Non-pigmented ciliary epithelial cell (primary cell): ENCODE data around the gene KIF23.
A peak's percentile ranks its signal among the peaks of the same experiment; 100 is the strongest.
"Not testable (repeated sequence)": the region's sequence is repeated elsewhere in the genome, so short reads cannot be mapped to it uniquely, and the experiment has no call there.

ENCODE experiments used
- DNase-seq: peaks from one replicate; pipeline ENCODE4 v3.0.0-alpha.2; 2010; ENCODE audit warnings: low read depth

KIF23 gene

DNA sequence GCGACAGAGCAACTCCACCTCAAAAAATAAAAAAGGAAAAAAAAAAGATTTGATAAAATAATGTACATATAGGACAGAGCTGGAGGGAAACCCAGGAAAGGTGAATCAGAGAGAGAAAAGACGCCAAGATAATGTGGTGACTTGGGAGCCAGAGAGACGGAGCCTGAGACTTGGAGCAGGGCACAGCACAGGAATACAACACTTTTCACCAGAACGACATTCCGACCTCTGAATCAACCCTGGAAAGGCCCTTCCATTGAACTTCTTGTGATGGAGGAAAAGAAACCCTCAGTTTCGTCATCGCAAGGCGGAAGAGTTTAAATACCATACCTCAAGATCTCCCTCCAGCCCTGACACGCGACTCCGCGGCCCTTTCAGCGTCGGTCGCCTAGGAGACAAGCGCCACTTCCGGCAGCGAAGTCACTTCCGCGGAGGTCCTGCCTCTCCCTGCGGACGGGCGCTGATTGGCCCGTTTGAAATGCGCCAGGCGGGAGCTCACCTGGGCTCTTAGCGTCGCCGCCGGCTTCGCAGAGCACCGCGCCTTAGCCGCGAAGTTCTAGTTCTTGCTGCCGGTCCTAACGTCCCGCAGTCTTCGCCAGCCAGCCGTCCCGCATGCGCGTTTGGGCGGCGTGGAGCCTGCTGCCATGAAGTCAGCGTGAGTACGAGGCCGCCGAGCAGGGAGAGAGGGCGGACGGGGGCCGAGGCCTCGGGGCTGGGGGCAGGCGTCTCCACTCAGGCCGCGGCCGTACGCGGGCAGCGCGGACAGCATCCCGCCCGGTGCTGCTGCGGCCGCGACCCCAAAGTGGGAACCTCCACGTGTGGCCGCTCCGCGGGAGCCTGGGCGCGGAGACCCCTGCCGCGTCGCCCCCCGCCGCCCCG, at the start of gene KIF23:
KIF23 (plus strand) TSS at position 528 of the 879 bp plus-strand sequence; CDS start at position 645, 117 bp downstream.
- no peak for DNase-seq

DNA sequence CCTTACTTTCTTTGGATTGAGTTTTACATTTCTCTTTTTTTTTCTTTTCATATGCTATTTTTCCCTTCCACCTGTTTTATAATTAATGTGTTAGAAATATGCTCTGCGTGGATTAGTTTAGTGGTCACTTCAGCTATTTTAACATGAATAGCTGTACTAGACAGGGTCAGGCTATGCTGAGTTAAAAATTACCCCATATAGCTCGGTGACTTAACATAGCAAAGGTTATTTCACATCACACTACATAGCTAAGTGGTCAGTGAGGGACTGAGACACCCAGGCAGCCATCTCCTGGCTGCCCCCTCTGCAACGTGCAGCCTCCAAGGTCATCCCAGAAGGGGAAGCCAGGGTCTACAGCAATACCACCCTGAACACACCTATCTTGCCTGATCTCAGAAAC, 46.9 kb upstream of the KIF23 start:
- DNase-seq, result no peak

- no peak for DNase-seq
These were observed 44.5 kb upstream of the KIF23 start for GRCh38 chr15:69369631-69370030.

GRCh38 chr15:69373406-69373805, 40.7 kb upstream of the KIF23 start:
- DNase-seq, result no peak

DNA sequence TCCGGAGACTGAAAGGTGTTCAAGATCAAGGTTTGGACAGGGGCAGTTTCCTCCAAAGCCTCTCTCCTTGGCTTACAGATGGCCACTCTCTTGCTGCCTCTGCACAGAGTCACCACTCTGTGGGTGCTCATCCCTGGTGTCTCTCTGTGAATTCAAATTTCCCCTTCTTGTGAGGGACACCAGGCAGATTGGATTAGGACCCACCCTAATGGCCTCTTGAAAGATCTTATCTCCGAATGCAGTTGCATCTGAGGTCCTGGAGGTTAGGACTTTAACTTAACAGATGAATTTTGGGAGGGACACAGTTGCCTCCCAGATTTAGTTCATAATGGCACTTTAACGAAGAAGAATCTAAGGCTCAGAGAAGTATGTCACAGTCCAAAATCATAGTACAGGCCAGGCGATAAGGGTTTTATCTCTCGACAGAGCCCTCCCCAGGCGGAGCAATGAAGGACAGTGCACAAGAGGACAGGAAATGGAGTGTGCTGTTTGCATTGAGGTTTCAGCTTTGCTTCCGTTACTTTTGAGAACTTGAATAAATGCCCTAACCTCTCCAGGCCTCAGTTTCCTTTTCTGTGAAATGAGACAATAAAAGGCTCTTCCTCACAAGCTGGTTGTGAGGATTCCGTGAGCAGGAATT, 38.9 kb upstream of the KIF23 start:
- no peak for DNase-seq

DNA sequence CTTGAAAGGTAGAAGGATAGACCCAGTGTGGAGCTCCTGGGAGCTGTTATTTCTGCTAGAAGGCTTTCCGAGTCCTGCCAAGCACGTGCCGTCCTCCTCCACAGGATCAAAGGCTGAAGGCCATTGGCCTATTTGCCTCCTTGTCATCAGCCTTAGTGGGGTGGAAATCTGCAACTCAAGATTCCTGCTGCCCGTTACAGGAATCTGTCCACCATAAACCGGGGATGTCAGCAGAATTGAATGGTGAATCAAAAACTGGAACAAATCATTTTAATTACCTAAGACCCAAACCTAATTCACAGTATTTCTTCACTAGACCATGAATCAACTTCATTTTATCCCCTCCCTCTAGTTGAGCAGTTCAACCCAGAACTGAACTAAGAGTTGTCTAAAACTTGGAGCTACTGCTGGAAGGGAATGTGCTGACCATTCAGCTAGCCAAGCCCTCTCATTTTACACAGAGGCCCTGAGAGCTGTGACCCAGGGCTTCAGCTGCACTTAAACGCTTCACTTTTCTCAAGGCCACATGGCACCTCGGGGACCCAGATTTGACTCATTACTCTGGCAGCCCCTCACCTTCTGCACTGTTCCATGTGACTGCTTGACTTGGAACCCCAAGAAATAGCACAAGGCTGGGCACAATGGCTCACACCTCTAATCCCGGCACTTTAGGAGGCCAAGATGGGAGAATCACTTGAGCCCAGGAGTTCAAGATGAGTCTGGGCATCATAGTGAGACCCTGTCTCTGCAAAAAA, 36.8 kb upstream of the KIF23 start:
- no peak for DNase-seq

DNA sequence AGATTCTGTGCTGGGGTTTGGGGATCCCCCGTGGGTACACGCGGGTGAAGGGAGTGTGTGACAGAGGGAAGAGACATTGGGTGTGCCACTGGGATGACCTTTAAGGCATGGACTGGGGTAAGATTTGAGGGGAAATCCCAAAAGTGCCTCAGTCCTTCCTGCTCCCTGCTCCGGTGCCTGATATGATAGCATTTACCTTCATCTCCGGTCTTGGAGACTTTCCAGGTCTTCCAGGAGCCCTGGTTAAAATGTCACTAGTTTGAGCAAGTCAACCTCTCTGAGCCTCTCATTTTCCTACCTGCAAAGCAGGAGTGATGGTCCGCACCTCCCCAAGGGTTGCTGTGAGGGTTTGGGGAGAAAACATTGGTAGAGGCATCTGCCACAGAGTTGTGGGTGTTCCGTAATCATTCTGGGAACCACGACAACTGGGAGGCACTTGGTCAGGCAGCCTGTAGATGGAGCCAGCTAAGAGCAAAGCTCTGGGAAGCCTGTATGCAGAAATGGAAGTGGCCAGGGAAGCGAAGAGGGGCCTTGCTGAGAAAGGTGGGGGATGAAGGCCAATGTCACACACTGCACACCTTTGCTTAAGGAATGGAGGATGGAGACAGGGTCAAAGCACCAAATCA, 33.9 kb upstream of the KIF23 start:
- no peak for DNase-seq

- no peak for DNase-seq
These were observed 33.4 kb upstream of the KIF23 start for GRCh38 chr15:69380726-69381105.

- not testable (repeated sequence) for DNase-seq
These were observed 32.0 kb upstream of the KIF23 start for GRCh38 chr15:69382176-69382575.

GRCh38 chr15:69384066-69384465, 30.1 kb upstream of the KIF23 start:
- not testable (repeated sequence) for DNase-seq

GRCh38 chr15:69384626-69385598, 29.2 kb upstream of the KIF23 start:
- DNase-seq, result no peak

- DNase-seq, result no peak
These were observed 28.3 kb upstream of the KIF23 start for GRCh38 chr15:69385831-69386230.

- DNase-seq, result no peak
These were observed 27.9 kb upstream of the KIF23 start for GRCh38 chr15:69386284-69386683.

GRCh38 chr15:69388260-69388705, 25.9 kb upstream of the KIF23 start:
- no peak for DNase-seq

DNA sequence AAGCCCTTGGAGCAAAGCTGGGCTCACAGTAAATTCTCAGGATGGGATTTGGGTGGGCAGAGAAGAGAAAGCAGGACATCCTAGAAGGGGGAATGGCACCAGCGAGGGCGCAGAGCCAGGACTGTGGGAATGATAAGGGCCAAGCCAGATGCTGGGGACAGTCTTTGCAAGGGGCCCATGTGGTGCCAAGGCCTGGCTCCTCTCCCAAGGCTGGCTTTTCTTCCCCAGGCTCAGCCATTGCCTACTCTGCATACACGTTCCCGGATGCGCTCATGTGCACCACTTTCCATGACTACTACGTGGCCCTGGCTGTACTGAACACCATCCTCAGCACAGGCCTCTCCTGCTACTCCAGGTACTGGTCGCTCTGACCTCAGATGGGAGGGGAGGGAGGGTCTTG, 24.7 kb upstream of the KIF23 start:
- no peak for DNase-seq

GRCh38 chr15:69390575-69390974, 23.6 kb upstream of the KIF23 start:
- DNase-seq, result peak; percentile 24

- no peak for DNase-seq
These were observed 22.9 kb upstream of the KIF23 start for GRCh38 chr15:69391046-69391757.

DNA sequence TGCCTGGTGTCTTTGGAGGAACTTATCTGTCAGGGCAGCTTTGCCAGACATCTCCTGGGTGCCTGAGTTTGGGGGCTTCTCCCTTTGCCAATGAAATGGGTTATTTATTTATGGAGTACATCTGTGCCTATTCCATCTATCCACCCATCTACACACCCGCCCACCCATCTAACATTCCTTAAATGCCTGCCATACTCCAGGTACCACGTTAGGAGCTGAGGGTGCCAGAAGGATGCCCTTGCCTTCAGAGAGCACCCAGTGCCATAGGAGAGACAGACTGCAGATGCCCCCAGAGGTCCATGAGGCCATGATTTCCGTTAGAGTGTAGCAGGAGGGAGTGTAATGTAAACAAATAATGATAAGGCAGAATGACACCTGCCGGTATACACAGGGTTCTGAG, 21.8 kb upstream of the KIF23 start:
- DNase-seq, result no peak

DNA sequence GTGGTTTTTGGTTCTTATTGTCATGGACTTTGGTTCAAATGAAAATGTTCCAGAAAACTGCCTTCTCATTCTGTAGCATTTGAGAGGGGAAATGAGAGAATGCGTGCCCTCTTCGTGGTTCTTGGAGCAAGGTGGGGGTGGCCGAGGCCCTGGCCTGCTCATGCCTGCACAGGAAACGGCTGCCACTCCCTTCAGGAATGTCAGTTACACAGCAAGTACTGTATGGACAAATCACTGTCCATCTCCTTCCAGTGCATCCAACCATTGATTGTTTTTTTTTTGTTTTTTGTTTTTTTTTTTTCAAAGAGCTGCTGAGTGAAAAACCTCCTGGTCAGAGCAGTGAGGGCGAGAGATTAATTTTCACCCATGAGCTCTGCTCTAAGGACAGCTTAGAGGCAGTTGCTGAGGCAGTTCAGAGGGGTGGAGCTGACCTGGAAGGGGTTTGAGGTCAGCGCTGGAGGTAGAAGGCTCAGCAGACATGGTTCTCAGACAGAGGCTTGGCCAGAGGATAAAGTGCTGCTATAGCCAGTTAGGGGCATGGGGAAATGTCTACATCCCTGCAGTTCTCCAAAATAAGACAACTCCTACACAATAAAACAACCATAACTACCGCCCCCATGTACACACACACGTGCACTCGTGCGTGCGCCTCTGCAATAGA, 20.2 kb upstream of the KIF23 start:
- DNase-seq, result no peak
